GM12878 (cell line): ENCODE measurements around the gene LRRIQ4.

Source experiments
- CTCF ChIP-seq, 3 experiments: IDR thresholded peaks in 2 of 3; conservative IDR thresholded peaks in 1 of 3; 2 replicates each; pipeline ENCODE4 v1.5.1; 2011; ENCODE audit warnings: low read depth in 3 of 3, low read length in 3 of 3, mild to moderate bottlenecking in 3 of 3, control low read depth in 2 of 3, moderate library complexity in 2 of 3, inconsistent platforms in 1 of 3, mixed read lengths in 1 of 3; ENCODE audit not compliant: control insufficient read depth in 2 of 3, insufficient read depth in 1 of 3; ENCODE audit errors: extremely low read depth in 1 of 3
- ETV6 ChIP-seq, 2 experiments: fragments of 450-650 bp in 1 of 2; IDR thresholded peaks in 1 of 2; conservative IDR thresholded peaks in 1 of 2; 2 replicates each; pipeline ENCODE4 v1.6.1; 2014; ENCODE audit warnings: antibody characterized with exemption in 1 of 2, borderline replicate concordance in 1 of 2, low read depth in 1 of 2, mild to moderate bottlenecking in 1 of 2, moderate library complexity in 1 of 2
- MEF2B ChIP-seq: fragments of 450-650 bp; IDR thresholded peaks from 2 replicates; pipeline ENCODE4 v1.6.1; 2018; ENCODE audit warnings: mild to moderate bottlenecking, moderate library complexity; ENCODE audit not compliant: partially characterized antibody, poor library complexity, severe bottlenecking
- POLR2A ChIP-seq: IDR thresholded peaks from 2 replicates; pipeline ENCODE4 v1.6.1; 2011; ENCODE audit warnings: low read depth, mild to moderate bottlenecking, low read length
- POLR2AphosphoS2 ChIP-seq: IDR thresholded peaks from 2 replicates; pipeline ENCODE4 v1.6.1; 2011; ENCODE audit warnings: low read depth, mild to moderate bottlenecking, low read length, improper control_type of control experiment, moderate library complexity
- SREBF2 ChIP-seq: IDR thresholded peaks from 2 replicates; pipeline ENCODE4 v1.6.1; 2012; ENCODE audit warnings: mild to moderate bottlenecking, low read length
- SUZ12 ChIP-seq: fragments of 200-600 bp; sonication (generic); IDR thresholded peaks from one replicate; pipeline ENCODE4 v1.6.1; 2018; ENCODE audit warnings: antibody characterized with exemption, mild to moderate bottlenecking; ENCODE audit not compliant: unreplicated experiment

- TF ChIP-seq MEF2B: no peak
- TF ChIP-seq POLR2A: no peak
- no peak for TF ChIP-seq POLR2AphosphoS2
- no peak for TF ChIP-seq ETV6 (conservative IDR thresholded peaks at IDR 0.05 in 1 of 2, IDR thresholded peaks at IDR 0.05 in 1 of 2; ENCODE audit: borderline replicate concordance in 1 of 2, low read depth in 1 of 2)
- no peak for TF ChIP-seq SREBF2
- TF ChIP-seq CTCF (IDR thresholded peaks at IDR 0.05 in 2 of 3, conservative IDR thresholded peaks at IDR 0.05 in 1 of 3; ENCODE audit: control insufficient read depth in 2 of 3, extremely low read depth in 1 of 3, insufficient read depth in 1 of 3, low read depth in 3 of 3, low read length in 3 of 3): no peak
- no peak for TF ChIP-seq SUZ12
Observed at GRCh38 chr3:169879845-169880575, 67.3 kb downstream of the LRRIQ4 start.
